EL (cell line): ENCODE data around the gene JDP2.
A peak's percentile ranks its signal among the peaks of the same experiment; 100 is the strongest.

ENCODE experiments used
- DNase-seq: peaks from one replicate; pipeline ENCODE4 v3.0.0-alpha.2; 2016

JDP2 gene

GRCh38 chr14:75438486-75439080 lies 10.8 kb downstream of the JDP2 start:
- DNase-seq: no peak

- no peak for DNase-seq
Measured at GRCh38 chr14:75439989-75440388, 12.2 kb downstream of the JDP2 start.

GRCh38 chr14:75440733-75441477 lies 13.1 kb downstream of the JDP2 start:
- DNase-seq: no peak

- no peak for DNase-seq
Measured at GRCh38 chr14:75441728-75442127, 13.9 kb downstream of the JDP2 start.

- DNase-seq: no peak
Measured at GRCh38 chr14:75442166-75442565, 14.3 kb downstream of the JDP2 start.

GRCh38 chr14:75442642-75443041 lies 14.8 kb downstream of the JDP2 start:
- peak; percentile 86 for DNase-seq

- DNase-seq: no peak
Measured at GRCh38 chr14:75443203-75443969, 15.6 kb downstream of the JDP2 start.

GRCh38 chr14:75445236-75445635 lies 17.4 kb downstream of the JDP2 start:
- no peak for DNase-seq

- DNase-seq: no peak
Measured at GRCh38 chr14:75445963-75446362, 18.1 kb downstream of the JDP2 start.

- no peak for DNase-seq
Measured at GRCh38 chr14:75446447-75446846, 18.6 kb downstream of the JDP2 start.

- DNase-seq: no peak
Measured at GRCh38 chr14:75448209-75448608, 20.4 kb downstream of the JDP2 start.

- no peak for DNase-seq
Measured at GRCh38 chr14:75449036-75449435, 21.2 kb downstream of the JDP2 start.

- DNase-seq: no peak
Measured at GRCh38 chr14:75449696-75450095, 21.9 kb downstream of the JDP2 start.

- DNase-seq: peak; percentile 22
Measured at GRCh38 chr14:75450381-75451276, 22.8 kb downstream of the JDP2 start.

GRCh38 chr14:75452324-75452723 lies 24.5 kb downstream of the JDP2 start:
- peak; percentile 32 for DNase-seq

GRCh38 chr14:75452900-75453816 lies 25.3 kb downstream of the JDP2 start:
- DNase-seq: peak; percentile 99

GRCh38 chr14:75453817-75454434 lies 26.1 kb downstream of the JDP2 start:
- no peak for DNase-seq

GRCh38 chr14:75454963-75455546 lies 27.2 kb downstream of the JDP2 start:
- peak; percentile 86 for DNase-seq

- DNase-seq: no peak
Measured at GRCh38 chr14:75456069-75456996, 28.5 kb downstream of the JDP2 start.

GRCh38 chr14:75456997-75457335 lies 29.1 kb downstream of the JDP2 start:
- no peak for DNase-seq
